ENCODE results near the gene NTN5. TPM values are rescaled to one million over a fixed set of nuclear protein-coding genes. Genes with fewer than 3 reads are reported as not detected.
"Not testable (repeated sequence)": the region's sequence is repeated elsewhere in the genome, so short reads cannot be mapped to it uniquely, and the experiment has no call there.

NTN5 gene
- total and polyA plus RNA-seq, 9 donors: 0.18 to 8.5 (median 2.1) TPM

- Histone ChIP-seq H3K9me3 (replicated peaks; ENCODE audit: control insufficient read depth, low read depth, low read length) (no peaks in the 10 kb centered on the region), H3K4me3 (ENCODE audit: low read length) (no peak overlapping the region), H3K27ac (ENCODE audit: low read length) (no peak overlapping the region), H3K27me3 (ENCODE audit: control insufficient read depth, insufficient read depth, low read length) (no peaks in the 10 kb centered on the region), H3K4me1 (ENCODE audit: control insufficient read depth, insufficient read depth, low read length) (peaks cover 6% of the 10 kb centered on the region), H3K36me3 (ENCODE audit: control insufficient read depth, insufficient read depth, low read length) (no peaks in the 10 kb centered on the region)
- WGBS (ENCODE audit: insufficient coverage): 67% methylated on average over 5 of the region's 7 CpGs
- DNase-seq: peak; percentile 27
Measured at GRCh38 chr19:48681127-48681470, 8.3 kb upstream of the NTN5 start.

- peaks cover 11% of the 10 kb centered on the region for H3K4me1 ChIP-seq (ENCODE audit: control insufficient read depth, insufficient read depth, low read length)
- 89% methylated on average over 42 of the region's 45 CpGs for WGBS (ENCODE audit: insufficient coverage)
- no peaks in the 10 kb centered on the region for H3K36me3 ChIP-seq (ENCODE audit: control insufficient read depth, insufficient read depth, low read length)
- no peaks in the 10 kb centered on the region for H3K9me3 ChIP-seq (replicated peaks; ENCODE audit: control insufficient read depth, low read depth, low read length)
- DNase-seq: no peak
- H3K27me3 ChIP-seq (ENCODE audit: control insufficient read depth, insufficient read depth, low read length): no peaks in the 10 kb centered on the region
- no peak overlapping the region for H3K27ac ChIP-seq (ENCODE audit: low read length)
- no peak overlapping the region for H3K4me3 ChIP-seq (ENCODE audit: low read length)
Measured at GRCh38 chr19:48680436-48681126, 7.8 kb upstream of the NTN5 start.

- H3K27ac ChIP-seq (ENCODE audit: low read length); DNase-seq; H3K9me3 ChIP-seq (replicated peaks; ENCODE audit: control insufficient read depth, low read depth, low read length); H3K36me3 ChIP-seq (ENCODE audit: control insufficient read depth, insufficient read depth, low read length); H3K4me3 ChIP-seq (ENCODE audit: low read length); H3K27me3 ChIP-seq (ENCODE audit: control insufficient read depth, insufficient read depth, low read length): not testable (repeated sequence)
- 76% methylated on average over 5 of the region's 19 CpGs for WGBS (ENCODE audit: insufficient coverage)
- H3K4me1 ChIP-seq (ENCODE audit: control insufficient read depth, insufficient read depth, low read length): peaks cover 17% of the 10 kb centered on the region
Measured at GRCh38 chr19:48680006-48680405, 7.2 kb upstream of the NTN5 start.

- Histone ChIP-seq H3K27ac (ENCODE audit: low read length) (no peak overlapping the region), H3K4me3 (ENCODE audit: low read length) (no peak overlapping the region), H3K27me3 (ENCODE audit: control insufficient read depth, insufficient read depth, low read length) (peaks cover 2% of the 10 kb centered on the region), H3K36me3 (ENCODE audit: control insufficient read depth, insufficient read depth, low read length) (no peaks in the 10 kb centered on the region), H3K9me3 (replicated peaks; ENCODE audit: control insufficient read depth, low read depth, low read length) (no peaks in the 10 kb centered on the region), H3K4me1 (ENCODE audit: control insufficient read depth, insufficient read depth, low read length) (peaks cover 19% of the 10 kb centered on the region)
- WGBS (ENCODE audit: insufficient coverage): no CpG with 5 or more reads among the region's 4 CpGs
- no peak for DNase-seq
Measured at GRCh38 chr19:48678201-48678600, 5.4 kb upstream of the NTN5 start.

- Histone ChIP-seq H3K9me3 (replicated peaks; ENCODE audit: control insufficient read depth, low read depth, low read length) (no peaks in the 10 kb centered on the region), H3K27ac (ENCODE audit: low read length) (no peak overlapping the region), H3K36me3 (ENCODE audit: control insufficient read depth, insufficient read depth, low read length) (no peaks in the 10 kb centered on the region), H3K4me1 (ENCODE audit: control insufficient read depth, insufficient read depth, low read length) (peaks cover 29% of the 10 kb centered on the region), H3K27me3 (ENCODE audit: control insufficient read depth, insufficient read depth, low read length) (peaks cover 2% of the 10 kb centered on the region), H3K4me3 (ENCODE audit: low read length) (no peak overlapping the region)
- DNase-seq: no peak
- 86% methylated on average over 12 of the region's 13 CpGs for WGBS (ENCODE audit: insufficient coverage)
Measured at GRCh38 chr19:48676887-48677286, 4.1 kb upstream of the NTN5 start.

- H3K4me1 ChIP-seq (ENCODE audit: control insufficient read depth, insufficient read depth, low read length): peaks cover 31% of the 10 kb centered on the region
- WGBS (ENCODE audit: insufficient coverage): 84% methylated on average over 12 of the region's 17 CpGs
- no peaks in the 10 kb centered on the region for H3K36me3 ChIP-seq (ENCODE audit: control insufficient read depth, insufficient read depth, low read length)
- peaks cover 2% of the 10 kb centered on the region for H3K27me3 ChIP-seq (ENCODE audit: control insufficient read depth, insufficient read depth, low read length)
- DNase-seq: no peak
- no peak overlapping the region for H3K4me3 ChIP-seq (ENCODE audit: low read length)
- H3K9me3 ChIP-seq (replicated peaks; ENCODE audit: control insufficient read depth, low read depth, low read length): no peaks in the 10 kb centered on the region
- no peak overlapping the region for H3K27ac ChIP-seq (ENCODE audit: low read length)
Measured at GRCh38 chr19:48676487-48676886, 3.7 kb upstream of the NTN5 start.

GRCh38 chr19:48674921-48675824 lies 2.4 kb upstream of the NTN5 start:
- H3K9me3 ChIP-seq (replicated peaks; ENCODE audit: control insufficient read depth, low read depth, low read length): no peaks in the 10 kb centered on the region
- H3K27ac ChIP-seq (ENCODE audit: low read length): no peak overlapping the region
- H3K27me3 ChIP-seq (ENCODE audit: control insufficient read depth, insufficient read depth, low read length): peaks cover 2% of the 10 kb centered on the region
- no peaks in the 10 kb centered on the region for H3K36me3 ChIP-seq (ENCODE audit: control insufficient read depth, insufficient read depth, low read length)
- H3K4me3 ChIP-seq (ENCODE audit: low read length): no peak overlapping the region
- peaks cover 38% of the 10 kb centered on the region for H3K4me1 ChIP-seq (ENCODE audit: control insufficient read depth, insufficient read depth, low read length)
- peak; percentile 91 for DNase-seq
- WGBS (ENCODE audit: insufficient coverage): 27% methylated on average over 24 of the region's 28 CpGs

- Histone ChIP-seq H3K9me3 (replicated peaks; ENCODE audit: control insufficient read depth, low read depth, low read length) (no peaks in the 10 kb centered on the region), H3K36me3 (ENCODE audit: control insufficient read depth, insufficient read depth, low read length) (no peaks in the 10 kb centered on the region), H3K4me1 (ENCODE audit: control insufficient read depth, insufficient read depth, low read length) (peaks cover 41% of the 10 kb centered on the region), H3K27ac (ENCODE audit: low read length) (no peak overlapping the region), H3K27me3 (ENCODE audit: control insufficient read depth, insufficient read depth, low read length) (peaks cover 2% of the 10 kb centered on the region), H3K4me3 (ENCODE audit: low read length) (no peak overlapping the region)
- WGBS (ENCODE audit: insufficient coverage): 81% methylated on average over 9 of the region's 19 CpGs
- no peak for DNase-seq
Measured at GRCh38 chr19:48674216-48674809, 1.5 kb upstream of the NTN5 start.

GRCh38 chr19:48673436-48674100 lies 751 bp upstream of the NTN5 start:
- DNase-seq: no peak
- Histone ChIP-seq H3K4me1 (ENCODE audit: control insufficient read depth, insufficient read depth, low read length) (peaks cover 41% of the 10 kb centered on the region), H3K27ac (ENCODE audit: low read length) (no peak overlapping the region), H3K27me3 (ENCODE audit: control insufficient read depth, insufficient read depth, low read length) (peaks cover 2% of the 10 kb centered on the region), H3K36me3 (ENCODE audit: control insufficient read depth, insufficient read depth, low read length) (no peaks in the 10 kb centered on the region), H3K4me3 (ENCODE audit: low read length) (no peak overlapping the region), H3K9me3 (replicated peaks; ENCODE audit: control insufficient read depth, low read depth, low read length) (no peaks in the 10 kb centered on the region)
- 59% methylated on average over 24 of the region's 25 CpGs for WGBS (ENCODE audit: insufficient coverage)

Data from muscle of leg (tissue), 11 donors.